Lower leg skin (tissue), 3 donors: ENCODE data around the gene NBEA.

ENCODE experiments used
- POLR2A ChIP-seq, 2 donors: fragments of 450-650 bp; IDR thresholded peaks; one replicate each; pipeline ENCODE4 v1.6.1; 2016 to 2017; ENCODE audit warnings: antibody characterized with exemption in 2 of 2, mild to moderate bottlenecking in 1 of 2, moderate library complexity in 1 of 2
- TF ChIP-seq, protein P1 (sequence below), 3 donors: fragments of 450-650 bp; IDR thresholded peaks; one replicate each; pipeline ENCODE4 v1.5.1; 2016; ENCODE audit warnings: antibody characterized with exemption in 3 of 3, mild to moderate bottlenecking in 3 of 3, moderate library complexity in 2 of 3

DNA sequence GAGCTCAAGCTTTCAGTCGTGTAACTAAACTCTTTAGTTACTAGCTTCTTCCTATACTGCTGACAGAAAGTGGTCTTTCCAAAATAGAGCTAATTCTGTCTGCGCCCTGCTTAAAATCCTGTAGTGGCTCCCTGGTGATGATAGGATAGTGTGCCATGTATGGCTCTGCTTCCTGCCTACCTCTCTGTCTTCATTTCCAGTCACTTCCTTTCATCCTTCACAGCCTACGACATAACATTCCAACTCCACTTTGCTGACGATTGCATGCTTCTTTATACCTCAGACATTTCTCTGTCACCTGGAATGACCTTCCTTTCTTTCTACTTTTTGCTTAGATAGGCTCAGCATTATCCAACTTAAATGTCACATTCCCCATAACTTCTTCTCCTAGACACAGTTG, 343.6 kb downstream of the NBEA start:
- TF ChIP-seq, protein P1, sequence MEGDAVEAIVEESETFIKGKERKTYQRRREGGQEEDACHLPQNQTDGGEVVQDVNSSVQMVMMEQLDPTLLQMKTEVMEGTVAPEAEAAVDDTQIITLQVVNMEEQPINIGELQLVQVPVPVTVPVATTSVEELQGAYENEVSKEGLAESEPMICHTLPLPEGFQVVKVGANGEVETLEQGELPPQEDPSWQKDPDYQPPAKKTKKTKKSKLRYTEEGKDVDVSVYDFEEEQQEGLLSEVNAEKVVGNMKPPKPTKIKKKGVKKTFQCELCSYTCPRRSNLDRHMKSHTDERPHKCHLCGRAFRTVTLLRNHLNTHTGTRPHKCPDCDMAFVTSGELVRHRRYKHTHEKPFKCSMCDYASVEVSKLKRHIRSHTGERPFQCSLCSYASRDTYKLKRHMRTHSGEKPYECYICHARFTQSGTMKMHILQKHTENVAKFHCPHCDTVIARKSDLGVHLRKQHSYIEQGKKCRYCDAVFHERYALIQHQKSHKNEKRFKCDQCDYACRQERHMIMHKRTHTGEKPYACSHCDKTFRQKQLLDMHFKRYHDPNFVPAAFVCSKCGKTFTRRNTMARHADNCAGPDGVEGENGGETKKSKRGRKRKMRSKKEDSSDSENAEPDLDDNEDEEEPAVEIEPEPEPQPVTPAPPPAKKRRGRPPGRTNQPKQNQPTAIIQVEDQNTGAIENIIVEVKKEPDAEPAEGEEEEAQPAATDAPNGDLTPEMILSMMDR (IDR thresholded peaks at IDR 0.05) = no peak
- no peak for TF ChIP-seq POLR2A (IDR thresholded peaks at IDR 0.05)
